Mesenchymal stem cell (in vitro differentiated cells and primary cell): Measurements from ENCODE around the gene DIAPH2. TPM values are rescaled to one million over a fixed set of nuclear protein-coding genes. Genes with fewer than 3 reads are reported as not detected.

Experiments used
- DNase-seq: peaks from one replicate; pipeline ENCODE4 v3.0.0-alpha.2; 2013
- H2AFZ ChIP-seq: one replicate; pipeline ENCODE4 v1.6.1; 2013; ENCODE audit warnings: low read depth, mild to moderate bottlenecking, control low read depth, inconsistent platforms, low read length, moderate library complexity
- H2AK5ac ChIP-seq: 2 replicates; pipeline ENCODE4 v1.6.1; 2013; ENCODE audit warnings: low read length, moderate library complexity, mild to moderate bottlenecking, inconsistent platforms; ENCODE audit not compliant: severe bottlenecking
- H2BK120ac ChIP-seq: one replicate; pipeline ENCODE4 v1.6.1; 2013; ENCODE audit warnings: low read depth, mild to moderate bottlenecking, inconsistent platforms, low read length, moderate library complexity
- H2BK12ac ChIP-seq, 2 experiments: one replicate each; pipeline ENCODE4 v1.6.1; 2013; ENCODE audit warnings: inconsistent platforms in 2 of 2, low read length in 2 of 2, mild to moderate bottlenecking in 2 of 2, moderate library complexity in 2 of 2, control low read depth in 1 of 2
- H2BK15ac ChIP-seq: one replicate; pipeline ENCODE4 v1.6.1; 2013; ENCODE audit warnings: mild to moderate bottlenecking, low read depth, inconsistent platforms; ENCODE audit not compliant: poor library complexity, severe bottlenecking
- H2BK5ac ChIP-seq: 2 replicates; pipeline ENCODE4 v1.6.1; 2013; ENCODE audit warnings: low read depth, mild to moderate bottlenecking, low read length, control low read depth, inconsistent platforms; ENCODE audit not compliant: poor library complexity, severe bottlenecking
- H3K14ac ChIP-seq, 2 experiments: one replicate each; pipeline ENCODE4 v1.6.1; 2013; ENCODE audit warnings: inconsistent platforms in 2 of 2, low read length in 2 of 2, control low read depth in 1 of 2, mild to moderate bottlenecking in 1 of 2, moderate library complexity in 1 of 2
- H3K18ac ChIP-seq, 2 experiments: one replicate each; pipeline ENCODE4 v1.6.1; 2013; ENCODE audit warnings: inconsistent platforms in 2 of 2, low read length in 2 of 2, control low read depth in 1 of 2, low read depth in 1 of 2, mild to moderate bottlenecking in 1 of 2
- H3K23ac ChIP-seq, 2 experiments: one replicate each; pipeline ENCODE4 v1.6.1; 2013; ENCODE audit warnings: inconsistent platforms in 2 of 2, low read length in 2 of 2, mild to moderate bottlenecking in 2 of 2, moderate library complexity in 2 of 2, control low read depth in 1 of 2
- H3K27ac ChIP-seq: 2 replicates; pipeline ENCODE4 v1.5.1; 2013; ENCODE audit warnings: mild to moderate bottlenecking, moderate library complexity, low read length, control low read depth, inconsistent platforms; ENCODE audit not compliant: poor library complexity, severe bottlenecking
- H3K27me3 ChIP-seq, 2 experiments: 2 replicates each; pipeline versions ENCODE4 v1.6.1 to v1.7.0; 2013; ENCODE audit warnings: low read length in 2 of 2, mild to moderate bottlenecking in 2 of 2, moderate library complexity in 2 of 2, control low read depth in 1 of 2, inconsistent platforms in 1 of 2; ENCODE audit not compliant: control insufficient read depth in 1 of 2, insufficient read depth in 1 of 2
- H3K36me3 ChIP-seq, 2 experiments: 2 replicates each; pipeline versions ENCODE4 v1.6.1 to v1.7.0; 2013; ENCODE audit warnings: low read length in 2 of 2, control low read depth in 1 of 2, inconsistent platforms in 1 of 2, low read depth in 1 of 2, mild to moderate bottlenecking in 1 of 2; ENCODE audit not compliant: insufficient read depth in 2 of 2, control insufficient read depth in 1 of 2
- H3K4ac ChIP-seq, 2 experiments: one replicate each; pipeline ENCODE4 v1.6.1; 2013; ENCODE audit warnings: inconsistent platforms in 2 of 2, low read length in 2 of 2, mild to moderate bottlenecking in 2 of 2, moderate library complexity in 2 of 2, control low read depth in 1 of 2, low read depth in 1 of 2
- H3K4me1 ChIP-seq: 2 replicates; pipeline ENCODE4 v1.6.1; 2013; ENCODE audit warnings: low read depth, low read length, control low read depth; ENCODE audit not compliant: control insufficient read depth, insufficient read depth
- H3K4me2 ChIP-seq: 2 replicates; pipeline ENCODE4 v1.6.1; 2013; ENCODE audit warnings: low read length, mild to moderate bottlenecking, inconsistent platforms; ENCODE audit not compliant: poor library complexity, severe bottlenecking
- H3K4me3 ChIP-seq, 2 experiments: 2 replicates each; pipeline versions ENCODE4 v1.5.1 to v1.7.0; 2013; ENCODE audit warnings: low read length in 2 of 2, mild to moderate bottlenecking in 2 of 2, control low read depth in 1 of 2, low read depth in 1 of 2; ENCODE audit not compliant: insufficient read depth in 1 of 2
- H3K79me1 ChIP-seq: replicated peaks from 2 replicates; pipeline ENCODE4 v1.6.1; 2013; ENCODE audit warnings: mild to moderate bottlenecking, control low read depth, low read length, inconsistent platforms; ENCODE audit not compliant: poor library complexity, severe bottlenecking
- H3K9ac ChIP-seq: 2 replicates; pipeline ENCODE4 v1.7.0; 2013; ENCODE audit warnings: mild to moderate bottlenecking, low read length, moderate library complexity
- H3K9me3 ChIP-seq: 2 replicates; pipeline ENCODE4 v1.7.0; 2013; ENCODE audit warnings: mild to moderate bottlenecking, low read length; ENCODE audit not compliant: control insufficient read depth
- H4K8ac ChIP-seq: one replicate; pipeline ENCODE4 v1.6.1; 2013; ENCODE audit warnings: inconsistent platforms, mild to moderate bottlenecking, low read length, moderate library complexity
- H4K91ac ChIP-seq: one replicate; pipeline ENCODE4 v1.6.1; 2013; ENCODE audit warnings: mild to moderate bottlenecking, low read length, inconsistent platforms
- WGBS: methylation state at CpG from one replicate; pipeline ENCODE4 v1.1.7; 2013; ENCODE audit warnings: mixed read lengths; 5-methylcytosine and 5-hydroxymethylcytosine counted together
- polyA plus RNA-seq, 2 experiments: library from polyadenylated mRNA; stranded (reverse); fragments of 200-250 nt; gene quantifications; one replicate each; pipeline ENCODE4 v1.2.3, GENCODE V29; 2013

The DIAPH2 gene
- polyA plus RNA-seq (2013, experiment 1 of 2), result 10.8 TPM
- 10.4 TPM for polyA plus RNA-seq (2013, experiment 2 of 2)

DNA sequence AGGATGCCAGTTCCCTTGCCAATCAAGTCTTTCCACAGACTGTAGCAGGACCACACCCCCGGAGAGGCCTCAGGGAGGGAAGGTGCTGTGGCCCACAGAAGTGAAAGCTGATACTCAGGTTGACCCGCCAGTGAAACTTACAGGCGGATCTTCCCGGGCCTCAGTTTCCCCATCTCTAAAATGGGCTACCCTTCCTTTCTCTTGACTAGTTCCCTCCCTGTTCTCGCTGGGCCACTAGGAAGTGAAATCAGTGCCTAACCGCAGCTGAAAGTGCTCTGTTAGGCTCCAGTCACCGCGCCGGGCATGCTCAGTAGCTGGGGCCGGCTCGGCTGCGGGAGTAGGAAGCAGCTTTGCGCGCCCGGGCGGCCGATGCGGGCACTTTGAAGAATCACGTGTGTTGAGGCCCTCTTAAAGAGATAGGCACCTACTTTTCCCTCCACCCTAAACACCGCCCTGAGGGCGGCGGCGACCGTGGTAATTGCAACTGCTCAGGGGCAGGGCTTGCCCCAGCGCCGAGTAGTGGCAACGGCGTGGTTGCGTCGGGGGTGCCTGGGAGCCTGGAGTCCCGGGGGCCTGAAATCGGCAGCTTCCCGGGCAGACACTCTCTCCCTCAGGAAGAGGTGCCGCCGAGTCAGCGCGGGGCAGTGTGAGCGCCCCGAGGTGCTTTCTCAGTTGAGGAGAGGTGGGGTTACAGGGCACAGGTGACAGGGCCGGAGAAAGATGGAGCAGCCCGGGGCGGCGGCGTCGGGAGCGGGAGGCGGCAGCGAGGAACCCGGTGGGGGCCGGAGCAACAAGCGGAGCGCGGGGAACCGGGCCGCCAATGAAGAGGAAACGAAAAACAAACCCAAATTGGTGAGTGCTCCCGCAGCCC, at the start of gene DIAPH2:
DIAPH2 (plus strand) TSS at position 504 of the 871 bp plus-strand sequence.
- H3K27ac ChIP-seq, result peak within 1 kb of the TSS; percentile 38
- peak within 1 kb of the TSS; percentile 49 for H2AFZ ChIP-seq
- peak within 1 kb of the TSS; percentile 69 for H2BK15ac ChIP-seq
- no peaks in the 10 kb centered on the region for H3K4me1 ChIP-seq
- H4K8ac ChIP-seq, result peak within 1 kb of the TSS; percentile 19
- H2BK12ac ChIP-seq, result no peak within 1 kb of the TSS
- H3K23ac ChIP-seq, result no peak within 1 kb of the TSS
- no peak within 1 kb of the TSS for H3K14ac ChIP-seq
- peak within 1 kb of the TSS; percentile 44 to 62 for H3K18ac ChIP-seq
- H3K9ac ChIP-seq, result peak within 1 kb of the TSS; percentile 87
- H3K27me3 ChIP-seq, result peaks cover 0 to 6% of the 10 kb centered on the region in 2 experiments
- DNase-seq, result peak; percentile 84
- 3% methylated on average over 37 of the region's 57 CpGs for WGBS
- H2BK120ac ChIP-seq, result peak within 1 kb of the TSS; percentile 34
- H3K4me3 ChIP-seq, result peak within 1 kb of the TSS; percentile 75 to 80
- H3K4me2 ChIP-seq, result peak within 1 kb of the TSS; percentile 46
- no peak within 1 kb of the TSS for H2BK5ac ChIP-seq
- no peak within 1 kb of the TSS for H4K91ac ChIP-seq
- no peaks in the 10 kb centered on the region for H3K36me3 ChIP-seq
- H2AK5ac ChIP-seq, result no peak within 1 kb of the TSS
- H3K4ac ChIP-seq, result peak within 1 kb of the TSS in 1 of 2 experiments; percentile 37
- H3K79me1 ChIP-seq, result peaks cover 2% of the 10 kb centered on the region
- no peaks in the 10 kb centered on the region for H3K9me3 ChIP-seq

DNA sequence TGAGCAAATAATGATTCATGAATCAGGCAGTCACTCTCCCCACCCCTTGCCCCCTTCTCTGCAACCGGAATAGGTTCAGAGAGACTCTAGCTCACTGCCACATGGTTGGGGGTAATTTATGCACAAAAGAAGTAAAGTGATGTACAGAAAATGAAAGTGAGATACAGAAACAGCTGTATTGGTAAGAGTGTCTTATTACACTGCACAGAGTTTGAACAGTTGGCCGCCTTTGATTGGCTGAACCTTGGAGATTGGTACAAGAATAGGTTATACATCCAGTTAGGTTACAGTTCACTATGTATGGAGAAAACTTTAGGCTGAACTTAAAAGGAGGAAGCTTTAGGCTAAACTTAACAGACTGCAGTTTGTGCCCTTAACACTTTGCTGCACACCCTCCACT, 34.6 kb upstream of the DIAPH2 start:
- no peak overlapping the region for H3K14ac ChIP-seq
- no peak overlapping the region for H2AK5ac ChIP-seq
- H3K36me3 ChIP-seq, result no peaks in the 10 kb centered on the region
- no peak overlapping the region for H3K18ac ChIP-seq
- H3K4ac ChIP-seq, result no peak overlapping the region
- no peak overlapping the region for H3K23ac ChIP-seq
- H3K9me3 ChIP-seq, result no peaks in the 10 kb centered on the region
- no peak overlapping the region for H4K91ac ChIP-seq
- no peak overlapping the region for H3K4me3 ChIP-seq
- no peak overlapping the region for H3K27ac ChIP-seq
- H4K8ac ChIP-seq, result no peak overlapping the region
- WGBS, result 100% methylated on average over 2 of the region's 2 CpGs
- DNase-seq, result no peak
- H2BK12ac ChIP-seq, result no peak overlapping the region
- no peak overlapping the region for H2BK5ac ChIP-seq
- H3K9ac ChIP-seq, result no peak overlapping the region
- no peak overlapping the region for H2BK120ac ChIP-seq
- H3K4me2 ChIP-seq, result no peak overlapping the region
- H3K27me3 ChIP-seq, result peaks cover 0 to 3% of the 10 kb centered on the region in 2 experiments
- no peaks in the 10 kb centered on the region for H3K4me1 ChIP-seq
- no peak overlapping the region for H2BK15ac ChIP-seq
- H2AFZ ChIP-seq, result no peak overlapping the region
- no peaks in the 10 kb centered on the region for H3K79me1 ChIP-seq

DNA sequence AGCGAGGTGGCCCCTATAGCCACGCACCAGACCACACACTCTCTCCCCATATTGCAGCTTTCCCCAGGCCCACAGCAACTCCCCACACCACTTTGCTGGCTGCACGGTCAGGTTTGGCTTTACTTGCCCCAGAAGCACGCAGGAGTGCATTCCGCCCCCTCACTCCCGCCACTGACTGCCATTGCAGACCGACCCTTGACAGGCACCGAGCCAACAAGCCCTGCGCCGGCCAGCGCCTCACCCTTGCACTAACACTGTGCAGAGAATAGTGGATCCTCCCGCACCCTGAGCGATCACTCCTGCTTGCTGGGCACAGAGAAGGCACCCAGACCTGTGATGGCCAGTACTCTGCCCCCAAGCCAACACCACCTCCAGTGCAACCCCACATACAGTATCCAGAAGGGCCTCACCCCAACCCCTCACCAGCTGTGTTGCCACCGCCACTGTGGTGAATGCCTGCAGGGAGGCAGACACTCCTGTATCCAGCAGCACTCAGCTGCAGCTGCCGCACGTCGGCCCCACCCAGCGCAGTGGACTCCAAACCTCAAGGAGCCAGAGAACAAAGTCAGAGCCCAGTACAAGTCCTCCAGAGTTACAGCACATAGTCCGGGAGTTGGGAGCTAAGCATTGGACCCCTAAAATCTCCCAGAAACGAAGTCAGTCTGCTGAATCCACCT, 28.6 kb upstream of the DIAPH2 start:
- 94% methylated on average over 18 of the region's 20 CpGs for WGBS
- Histone ChIP-seq H3K27me3 (peaks cover 0 to 5% of the 10 kb centered on the region in 2 experiments), H3K14ac (peak overlapping the region in 1 of 2 experiments; percentile 29), H3K4me1 (no peaks in the 10 kb centered on the region), H3K4me3 (no peak overlapping the region), H2AK5ac (no peak overlapping the region), H2BK12ac (no peak overlapping the region), H2AFZ (no peak overlapping the region), H3K9me3 (no peaks in the 10 kb centered on the region), H3K27ac (no peak overlapping the region), H3K4me2 (no peak overlapping the region), H3K18ac (no peak overlapping the region), H2BK120ac (no peak overlapping the region), H3K4ac (no peak overlapping the region), H3K79me1 (no peaks in the 10 kb centered on the region), H3K23ac (no peak overlapping the region), H4K8ac (no peak overlapping the region), H2BK15ac (no peak overlapping the region), H3K9ac (no peak overlapping the region), H4K91ac (no peak overlapping the region), H2BK5ac (no peak overlapping the region), H3K36me3 (no peaks in the 10 kb centered on the region)
- DNase-seq, result no peak

DNA sequence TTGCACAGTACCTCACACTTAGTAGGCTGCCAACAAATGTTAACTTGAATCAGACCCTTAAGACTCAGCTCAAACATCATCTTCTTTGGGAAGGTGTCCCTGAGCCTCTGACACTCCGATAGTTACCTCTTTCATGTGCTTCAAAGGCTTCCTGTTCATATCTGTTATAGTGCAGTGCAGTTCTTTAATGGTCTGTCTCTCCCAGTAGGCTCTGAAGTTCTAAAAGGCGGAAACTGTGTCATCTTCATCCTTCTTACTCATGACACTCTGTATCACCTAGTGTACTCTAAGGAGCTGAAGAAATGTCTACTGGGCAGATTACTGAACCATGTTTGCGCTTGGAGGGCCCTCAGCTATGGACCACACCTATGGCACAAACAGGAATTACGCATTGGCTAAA, 2.1 kb upstream of the DIAPH2 start:
- no peak overlapping the region for H2BK120ac ChIP-seq
- H3K4me1 ChIP-seq, result no peaks in the 10 kb centered on the region
- 100% methylated on average over 1 of the region's 4 CpGs for WGBS

More for the DNA sequence above, 2.1 kb upstream of the DIAPH2 start:
- DNase-seq, result no peak
- Histone ChIP-seq H2AK5ac (no peak overlapping the region), H4K91ac (no peak overlapping the region), H3K14ac (no peak overlapping the region), H3K79me1 (no peaks in the 10 kb centered on the region), H2BK5ac (no peak overlapping the region), H3K9me3 (no peaks in the 10 kb centered on the region), H3K23ac (no peak overlapping the region), H4K8ac (no peak overlapping the region), H3K4me2 (no peak overlapping the region), H3K18ac (no peak overlapping the region), H3K9ac (no peak overlapping the region), H2AFZ (no peak overlapping the region), H3K36me3 (no peaks in the 10 kb centered on the region), H3K4ac (no peak overlapping the region), H2BK12ac (no peak overlapping the region), H3K4me3 (no peak overlapping the region), H3K27me3 (peaks cover 0 to 6% of the 10 kb centered on the region in 2 experiments), H2BK15ac (no peak overlapping the region), H3K27ac (no peak overlapping the region)
